Measurements from ENCODE around the gene RPIA.

DNA sequence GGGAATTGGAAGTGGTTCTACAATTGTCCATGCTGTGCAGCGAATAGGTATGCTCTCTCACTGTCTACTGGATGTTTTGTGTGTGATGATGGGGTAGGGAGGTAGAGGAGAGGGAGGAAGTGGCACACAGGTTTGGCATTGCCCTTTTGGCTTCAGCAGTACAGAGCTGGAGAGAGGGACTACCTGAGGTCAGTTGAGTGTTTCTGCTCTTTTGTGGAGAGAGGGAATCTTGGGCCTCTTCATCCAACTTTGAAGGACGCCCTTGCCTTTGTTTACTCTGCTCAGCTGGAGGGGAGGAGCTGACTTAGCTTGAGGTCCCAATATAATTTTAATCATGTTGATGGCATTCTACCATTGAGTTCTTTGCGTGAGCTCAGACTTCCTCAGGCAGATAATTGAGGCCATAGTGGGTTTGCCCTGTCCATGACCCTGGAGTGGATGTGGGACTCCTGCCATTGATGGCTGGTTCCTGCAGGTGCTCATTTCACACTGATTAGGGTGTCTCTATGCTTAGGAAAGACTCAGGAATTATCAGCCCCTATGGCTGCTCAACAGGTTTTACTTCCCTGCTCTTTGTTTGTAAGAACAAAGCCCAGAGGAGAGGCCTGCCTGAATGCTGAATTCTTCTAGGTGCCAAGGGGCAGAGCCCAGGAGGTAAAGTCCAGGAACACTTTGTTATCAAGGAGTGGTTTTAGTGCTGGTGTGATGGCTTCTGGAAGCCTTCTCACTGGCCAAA is 7.2 kb downstream of the RPIA start:
- TF ChIP-seq CTCF (conservative IDR thresholded peaks at IDR 0.05 in 1 of 2, IDR thresholded peaks at IDR 0.05 in 1 of 2; ENCODE audit: extremely low read depth in 1 of 2, insufficient read depth in 1 of 2, low read depth in 1 of 2, low read length in 2 of 2) (no peak), EZH2 (IDR thresholded peaks at IDR 0.05; ENCODE audit: borderline replicate concordance, low read length) (no peak)
